Keratinocyte (primary cell): ENCODE data around the gene PURA. TPM values are rescaled to one million over a fixed set of nuclear protein-coding genes. Genes with fewer than 3 reads are reported as not detected.

Experiments
- DNase-seq: peaks from one replicate; pipeline ENCODE4 v3.0.0-alpha.2; 2011; ENCODE audit warnings: low read depth, missing footprints, low spot score
- FAIRE-seq: peaks from 2 replicates; lab custom pipeline; 2011; peaks lifted over from hg19 to GRCh38; lab: Jason Lieb, UNC
- H2AFZ ChIP-seq: 2 replicates; pipeline ENCODE4 v1.6.0; 2012; ENCODE audit warnings: low read length, control low read depth, inconsistent platforms; ENCODE audit not compliant: control insufficient read depth
- H3K27ac ChIP-seq: 2 replicates; pipeline ENCODE4 v1.5.1; 2011; ENCODE audit warnings: low read length; ENCODE audit not compliant: control insufficient read depth, insufficient read depth
- H3K27me3 ChIP-seq: 3 replicates; pipeline ENCODE4 v1.6.0; 2011; ENCODE audit warnings: low read length; ENCODE audit not compliant: control insufficient read depth, insufficient read depth; ENCODE audit errors: extremely low read depth
- H3K36me3 ChIP-seq, 2 experiments: 2 replicates in 1 of 2; 3 replicates in 1 of 2; pipeline ENCODE4 v1.5.1; 2011; ENCODE audit warnings: low read length in 2 of 2, mild to moderate bottlenecking in 1 of 2; ENCODE audit not compliant: control insufficient read depth in 2 of 2, insufficient read depth in 2 of 2; ENCODE audit errors: extremely low read depth in 1 of 2
- H3K4me1 ChIP-seq: 3 replicates; pipeline ENCODE4 v1.5.1; 2011; ENCODE audit warnings: low read length; ENCODE audit not compliant: control insufficient read depth, insufficient read depth; ENCODE audit errors: extremely low read depth
- H3K4me2 ChIP-seq: 3 replicates; pipeline ENCODE4 v1.6.0; 2011; ENCODE audit warnings: low read depth, low read length; ENCODE audit not compliant: control insufficient read depth, insufficient read depth; ENCODE audit errors: extremely low read depth
- H3K4me3 ChIP-seq, 3 experiments: fragments of 200-600 bp in 1 of 3; sonication (generic) in 1 of 3; 2 replicates in 2 of 3; 3 replicates in 1 of 3; pipeline ENCODE4 v1.5.1; 2011 to 2016; ENCODE audit warnings: low read length in 3 of 3, mild to moderate bottlenecking in 3 of 3, control low read depth in 2 of 3, inconsistent platforms in 1 of 3, low read depth in 1 of 3, mixed read lengths in 1 of 3, mixed run types in 1 of 3, moderate library complexity in 1 of 3; ENCODE audit not compliant: control insufficient read depth in 2 of 3, insufficient read depth in 2 of 3; ENCODE audit errors: extremely low read depth in 1 of 3
- H3K79me2 ChIP-seq: 2 replicates; pipeline ENCODE4 v1.6.0; 2012; ENCODE audit warnings: low read length; ENCODE audit not compliant: control insufficient read depth, insufficient read depth
- H3K9ac ChIP-seq: 3 replicates; pipeline ENCODE4 v1.6.0; 2011; ENCODE audit warnings: low read length; ENCODE audit not compliant: control insufficient read depth, insufficient read depth; ENCODE audit errors: extremely low read depth
- H3K9me1 ChIP-seq: 3 replicates; pipeline ENCODE4 v1.6.0; 2011; ENCODE audit warnings: low read length; ENCODE audit not compliant: control insufficient read depth, insufficient read depth; ENCODE audit errors: extremely low read depth
- H3K9me3 ChIP-seq: 2 replicates; pipeline ENCODE4 v1.5.1; 2012; ENCODE audit warnings: low read depth, low read length; ENCODE audit not compliant: control insufficient read depth
- H4K20me1 ChIP-seq: 3 replicates; pipeline ENCODE4 v1.6.0; 2011; ENCODE audit warnings: low read length; ENCODE audit not compliant: control insufficient read depth, insufficient read depth; ENCODE audit errors: extremely low read depth
- EZH2 ChIP-seq: IDR thresholded peaks from one replicate; pipeline ENCODE4 v1.6.1; 2012; ENCODE audit warnings: inconsistent platforms, mild to moderate bottlenecking, low read length, moderate library complexity
- dilution Hi-C: fragments of 300-500 bp; cut with MboI; formaldehyde crosslinking; loops from one replicate; pipeline ENCODE4 v1.7.0; 2020; ENCODE audit warnings: low sequenced_read_pairs; ENCODE audit not compliant: extremely low pct_ligation_motif_present
- polyA plus RNA-seq, 5 experiments: library from polyadenylated mRNA; depleted of rRNA in 3 of 5; stranded (reverse) in 3 of 5; stranded (forward) in 1 of 5; unstranded in 1 of 5; fragments of >200 nt; gene quantifications; 1 replicate in 1 of 5; 2 replicates in 3 of 5; 3 replicates in 1 of 5; pipeline versions ENCODE4 v1.2.1 to v1.2.3, GENCODE V29; 2011 to 2012; ENCODE audit warnings: missing spikeins in 2 of 5, low read depth in 1 of 5, low replicate concordance in 1 of 5
- TF ChIP-seq, protein P1 (sequence below), 3 experiments: IDR thresholded peaks in 1 of 3; conservative IDR thresholded peaks in 1 of 3; optimal IDR thresholded peaks in 1 of 3; 2 replicates in 2 of 3; 3 replicates in 1 of 3; pipeline versions ENCODE3 to v1.5.1; 2011; ENCODE audit warnings: low read length in 3 of 3, mild to moderate bottlenecking in 3 of 3, moderate library complexity in 2 of 3, control low read depth in 1 of 3, inconsistent platforms in 1 of 3; ENCODE audit not compliant: insufficient read depth in 2 of 3; ENCODE audit errors: extremely low read depth in 1 of 3

The PURA gene
- polyA plus RNA-seq, 1 donor (not counting 4 experiments of a cell fraction or from before 2014, with no cell fraction given) = 4.1 TPM

DNA sequence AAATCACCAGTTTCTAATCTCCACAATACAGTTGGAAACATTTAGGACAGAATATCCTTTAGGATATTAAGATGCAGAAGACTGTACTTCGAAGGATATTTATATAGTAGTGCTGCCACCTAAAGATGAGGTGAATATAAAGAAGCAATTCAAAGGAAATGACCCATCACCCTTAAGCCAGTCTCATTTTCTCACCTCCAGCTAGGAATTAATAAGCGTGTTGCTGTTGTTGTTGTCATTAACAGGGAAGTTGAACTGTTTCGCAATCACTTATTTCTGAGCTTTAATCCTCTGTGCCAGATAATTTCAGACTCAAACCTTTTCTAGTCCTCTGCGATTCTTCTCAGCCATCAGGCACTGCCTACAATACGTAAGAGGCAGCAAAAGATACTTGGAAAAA lies 7.8 kb upstream of the PURA start:
- Histone ChIP-seq H3K4me1 (peaks cover 19% of the 10 kb centered on the region), H3K9me3 (no peaks in the 10 kb centered on the region), H3K79me2 (peaks cover 30% of the 10 kb centered on the region), H3K4me2 (peak overlapping the region; percentile 55), H3K9ac (no peak overlapping the region), H3K27ac (no peak overlapping the region), H3K36me3 (no peaks in the 10 kb centered on the region), H3K27me3 (no peaks in the 10 kb centered on the region), H2AFZ (no peak overlapping the region), H4K20me1 (no peaks in the 10 kb centered on the region), H3K4me3 (no peak overlapping the region), H3K9me1 (no peaks in the 10 kb centered on the region)
- DNase-seq = no peak
- FAIRE-seq = peak; percentile 17
- dilution Hi-C loops = no loop called here
- TF ChIP-seq, protein P1, sequence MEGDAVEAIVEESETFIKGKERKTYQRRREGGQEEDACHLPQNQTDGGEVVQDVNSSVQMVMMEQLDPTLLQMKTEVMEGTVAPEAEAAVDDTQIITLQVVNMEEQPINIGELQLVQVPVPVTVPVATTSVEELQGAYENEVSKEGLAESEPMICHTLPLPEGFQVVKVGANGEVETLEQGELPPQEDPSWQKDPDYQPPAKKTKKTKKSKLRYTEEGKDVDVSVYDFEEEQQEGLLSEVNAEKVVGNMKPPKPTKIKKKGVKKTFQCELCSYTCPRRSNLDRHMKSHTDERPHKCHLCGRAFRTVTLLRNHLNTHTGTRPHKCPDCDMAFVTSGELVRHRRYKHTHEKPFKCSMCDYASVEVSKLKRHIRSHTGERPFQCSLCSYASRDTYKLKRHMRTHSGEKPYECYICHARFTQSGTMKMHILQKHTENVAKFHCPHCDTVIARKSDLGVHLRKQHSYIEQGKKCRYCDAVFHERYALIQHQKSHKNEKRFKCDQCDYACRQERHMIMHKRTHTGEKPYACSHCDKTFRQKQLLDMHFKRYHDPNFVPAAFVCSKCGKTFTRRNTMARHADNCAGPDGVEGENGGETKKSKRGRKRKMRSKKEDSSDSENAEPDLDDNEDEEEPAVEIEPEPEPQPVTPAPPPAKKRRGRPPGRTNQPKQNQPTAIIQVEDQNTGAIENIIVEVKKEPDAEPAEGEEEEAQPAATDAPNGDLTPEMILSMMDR (optimal IDR thresholded peaks at IDR 0.05 in 1 of 3, IDR thresholded peaks at IDR 0.05 in 1 of 3, conservative IDR thresholded peaks at IDR 0.05 in 1 of 3; ENCODE audit: extremely low read depth in 1 of 3, insufficient read depth in 2 of 3, low read length in 3 of 3) = no peak
- no peak for TF ChIP-seq EZH2

DNA sequence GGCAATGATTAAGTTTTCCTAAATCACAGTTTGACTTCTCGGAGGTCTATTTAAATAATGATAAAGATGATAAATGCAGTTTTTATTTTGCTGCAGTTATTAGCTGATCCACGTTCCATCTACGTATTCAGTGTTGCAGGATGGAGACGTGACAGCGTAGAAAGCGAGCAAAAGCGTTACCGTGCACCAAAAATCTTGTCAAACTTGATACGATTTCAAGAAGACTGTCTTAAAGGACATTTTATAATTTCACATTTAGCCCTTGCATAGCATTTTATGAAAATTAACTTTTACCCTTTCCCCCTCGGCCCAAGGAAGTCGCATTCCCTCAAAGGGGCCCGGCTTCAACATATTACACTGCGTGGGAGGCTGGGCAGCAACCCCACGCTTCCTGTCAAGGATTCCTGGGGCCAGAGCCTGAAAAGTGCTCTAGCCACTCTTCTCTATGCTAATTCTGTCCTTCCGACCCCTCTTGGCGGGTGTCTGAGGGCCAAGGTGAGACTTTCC lies 7.1 kb upstream of the PURA start:
- peaks cover 37% of the 10 kb centered on the region for H3K79me2 ChIP-seq
- peak overlapping the region; percentile 57 to 84 (median 84) for H3K4me3 ChIP-seq
- FAIRE-seq (no peak), DNase-seq (no peak)
- dilution Hi-C loops = no loop called here
- no peaks in the 10 kb centered on the region for H4K20me1 ChIP-seq
- H3K36me3 ChIP-seq = no peaks in the 10 kb centered on the region
- peak overlapping the region; percentile 77 for H3K27ac ChIP-seq
- peak overlapping the region; percentile 84 for H3K9ac ChIP-seq
- peaks cover 19% of the 10 kb centered on the region for H3K4me1 ChIP-seq
- no peaks in the 10 kb centered on the region for H3K9me1 ChIP-seq
- TF ChIP-seq EZH2 = no peak
- TF ChIP-seq, protein P1 (optimal IDR thresholded peaks at IDR 0.05 in 1 of 3, IDR thresholded peaks at IDR 0.05 in 1 of 3, conservative IDR thresholded peaks at IDR 0.05 in 1 of 3; ENCODE audit: extremely low read depth in 1 of 3, insufficient read depth in 2 of 3, low read length in 3 of 3) = no peak
- H3K27me3 ChIP-seq = no peaks in the 10 kb centered on the region
- peak overlapping the region; percentile 89 for H2AFZ ChIP-seq
- peak overlapping the region; percentile 55 for H3K4me2 ChIP-seq
- H3K9me3 ChIP-seq = no peaks in the 10 kb centered on the region
